Activated CD4-positive, alpha-beta T cell treated with anti-CD3 and anti-CD28 coated beads, Interleukin-2, amount 10 ng/mL, durations not matched to agents 24 days and 14 days (primary cell): ENCODE results near the gene SPSB4. TPM values are rescaled to one million over a fixed set of nuclear protein-coding genes. Genes with fewer than 3 reads are reported as not detected.

Source experiments
- DNase-seq: peaks from one replicate; pipeline ENCODE4 v3.0.0; 2022
- H3K27ac Mint-ChIP-seq: one replicate; pipeline ENCODE4 v1.8.0; 2022; ENCODE audit warnings: mild to moderate bottlenecking, mixed read lengths
- H3K27me3 Mint-ChIP-seq: one replicate; pipeline ENCODE4 v1.8.0; 2022; ENCODE audit warnings: mixed read lengths
- H3K36me3 Mint-ChIP-seq: one replicate; pipeline ENCODE4 v1.8.0; 2022; ENCODE audit warnings: low read depth, mild to moderate bottlenecking, mixed read lengths
- H3K4me1 Mint-ChIP-seq: one replicate; pipeline ENCODE4 v1.8.0; 2021; ENCODE audit warnings: mixed read lengths
- H3K4me3 Mint-ChIP-seq: one replicate; pipeline ENCODE4 v1.8.0; 2022; ENCODE audit warnings: mild to moderate bottlenecking, moderate library complexity, mixed read lengths
- H3K9me3 Mint-ChIP-seq: one replicate; pipeline ENCODE4 v1.8.0; 2021; ENCODE audit warnings: mixed read lengths
- intact Hi-C: fragments of 100-400 bp; cut with micrococcal nuclease; formaldehyde crosslinking; loops from one replicate; pipeline ENCODE4 v1.15.1; 2023
- total RNA-seq: library from RNA; stranded (reverse); gene quantifications from 2 replicates; pipeline ENCODE4 v1.2.3, GENCODE V29; 2022

SPSB4 gene
- total RNA-seq, 1 donor from 2014 or later = not detected

GRCh38 chr3:141076036-141076773 lies 25.1 kb downstream of the SPSB4 start:
- no peaks in the 10 kb centered on the region for H3K27me3 Mint-ChIP-seq

GRCh38 chr3:141076797-141077571 lies 25.8 kb downstream of the SPSB4 start:
- no peak overlapping the region for H3K27ac Mint-ChIP-seq
- no peaks in the 10 kb centered on the region for H3K9me3 Mint-ChIP-seq
- no peaks in the 10 kb centered on the region for H3K36me3 Mint-ChIP-seq
- H3K4me1 Mint-ChIP-seq = peaks cover 8% of the 10 kb centered on the region
- intact Hi-C loops = no loop called here
- H3K27me3 Mint-ChIP-seq = no peaks in the 10 kb centered on the region
- peak; percentile 59 for DNase-seq
- peak overlapping the region; percentile 30 for H3K4me3 Mint-ChIP-seq

More at GRCh38 chr3:141076036-141076773, 25.1 kb downstream of the SPSB4 start:
- no peaks in the 10 kb centered on the region for H3K9me3 Mint-ChIP-seq
- H3K27ac Mint-ChIP-seq = no peak overlapping the region
- no peak for DNase-seq
- H3K4me1 Mint-ChIP-seq = peaks cover 8% of the 10 kb centered on the region
- H3K4me3 Mint-ChIP-seq = no peak overlapping the region
- no peaks in the 10 kb centered on the region for H3K36me3 Mint-ChIP-seq
- intact Hi-C loops = no loop called here

GRCh38 chr3:141077631-141078030 lies 26.5 kb downstream of the SPSB4 start:
- Mint-ChIP-seq H3K27ac (no peak overlapping the region), H3K4me1 (peaks cover 8% of the 10 kb centered on the region), H3K27me3 (no peaks in the 10 kb centered on the region), H3K4me3 (no peak overlapping the region), H3K36me3 (no peaks in the 10 kb centered on the region), H3K9me3 (no peaks in the 10 kb centered on the region)
- intact Hi-C loops = no loop called here
- DNase-seq = no peak

- H3K36me3 Mint-ChIP-seq = no peaks in the 10 kb centered on the region
- peaks cover 8% of the 10 kb centered on the region for H3K4me1 Mint-ChIP-seq
- intact Hi-C loops = no loop called here
- H3K27ac Mint-ChIP-seq = no peak overlapping the region
- no peaks in the 10 kb centered on the region for H3K9me3 Mint-ChIP-seq
- no peaks in the 10 kb centered on the region for H3K27me3 Mint-ChIP-seq
- no peak overlapping the region for H3K4me3 Mint-ChIP-seq
- DNase-seq = no peak
Measured at GRCh38 chr3:141078200-141078599, 27.1 kb downstream of the SPSB4 start.

- no peaks in the 10 kb centered on the region for H3K9me3 Mint-ChIP-seq
- no peaks in the 10 kb centered on the region for H3K36me3 Mint-ChIP-seq
- H3K27ac Mint-ChIP-seq = no peak overlapping the region
- DNase-seq = no peak
- H3K4me3 Mint-ChIP-seq = no peak overlapping the region
- H3K4me1 Mint-ChIP-seq = peaks cover 8% of the 10 kb centered on the region
- no peaks in the 10 kb centered on the region for H3K27me3 Mint-ChIP-seq
- intact Hi-C loops = no loop called here
Measured at GRCh38 chr3:141080431-141080830, 29.3 kb downstream of the SPSB4 start.

- H3K4me3 Mint-ChIP-seq = no peak overlapping the region
- H3K27me3 Mint-ChIP-seq = peaks cover 2% of the 10 kb centered on the region
- no peak overlapping the region for H3K27ac Mint-ChIP-seq
- no peak for DNase-seq
- H3K36me3 Mint-ChIP-seq = no peaks in the 10 kb centered on the region
- peaks cover 8% of the 10 kb centered on the region for H3K4me1 Mint-ChIP-seq
- intact Hi-C loops = no loop called here
- H3K9me3 Mint-ChIP-seq = no peaks in the 10 kb centered on the region
Measured at GRCh38 chr3:141081141-141081795, 30.1 kb downstream of the SPSB4 start.

GRCh38 chr3:141082064-141082463 lies 30.9 kb downstream of the SPSB4 start:
- no peak overlapping the region for H3K27ac Mint-ChIP-seq
- H3K4me3 Mint-ChIP-seq = no peak overlapping the region
- peaks cover 2% of the 10 kb centered on the region for H3K27me3 Mint-ChIP-seq
- DNase-seq = no peak
- intact Hi-C loops = no loop called here
- peaks cover 5% of the 10 kb centered on the region for H3K4me1 Mint-ChIP-seq
- H3K9me3 Mint-ChIP-seq = no peaks in the 10 kb centered on the region
- H3K36me3 Mint-ChIP-seq = no peaks in the 10 kb centered on the region

GRCh38 chr3:141083226-141083625 lies 32.1 kb downstream of the SPSB4 start:
- H3K27ac Mint-ChIP-seq = no peak overlapping the region
- intact Hi-C loops = no loop called here
- no peaks in the 10 kb centered on the region for H3K9me3 Mint-ChIP-seq
- no peak overlapping the region for H3K4me3 Mint-ChIP-seq
- no peaks in the 10 kb centered on the region for H3K36me3 Mint-ChIP-seq
- H3K27me3 Mint-ChIP-seq = peaks cover 2% of the 10 kb centered on the region
- H3K4me1 Mint-ChIP-seq = no peaks in the 10 kb centered on the region
- no peak for DNase-seq

GRCh38 chr3:141083836-141084649 lies 32.9 kb downstream of the SPSB4 start:
- no peaks in the 10 kb centered on the region for H3K36me3 Mint-ChIP-seq
- H3K4me1 Mint-ChIP-seq = no peaks in the 10 kb centered on the region
- intact Hi-C loops = no loop called here
- no peak overlapping the region for H3K4me3 Mint-ChIP-seq
- peaks cover 2% of the 10 kb centered on the region for H3K27me3 Mint-ChIP-seq
- H3K27ac Mint-ChIP-seq = no peak overlapping the region
- H3K9me3 Mint-ChIP-seq = no peaks in the 10 kb centered on the region
- no peak for DNase-seq

- Mint-ChIP-seq H3K4me3 (no peak overlapping the region), H3K36me3 (no peaks in the 10 kb centered on the region), H3K9me3 (no peaks in the 10 kb centered on the region), H3K4me1 (no peaks in the 10 kb centered on the region), H3K27ac (no peak overlapping the region), H3K27me3 (peaks cover 5% of the 10 kb centered on the region)
- DNase-seq = no peak
- intact Hi-C loops = no loop called here
Measured at GRCh38 chr3:141085343-141086070, 34.4 kb downstream of the SPSB4 start.

- Mint-ChIP-seq H3K36me3 (no peaks in the 10 kb centered on the region), H3K4me3 (no peak overlapping the region), H3K9me3 (no peaks in the 10 kb centered on the region), H3K27ac (no peak overlapping the region), H3K4me1 (no peaks in the 10 kb centered on the region), H3K27me3 (peaks cover 5% of the 10 kb centered on the region)
- intact Hi-C loops = no loop called here
- no peak for DNase-seq
Measured at GRCh38 chr3:141086188-141086587, 35.0 kb downstream of the SPSB4 start.

- no peaks in the 10 kb centered on the region for H3K9me3 Mint-ChIP-seq
- H3K4me3 Mint-ChIP-seq = no peak overlapping the region
- H3K4me1 Mint-ChIP-seq = no peaks in the 10 kb centered on the region
- DNase-seq = no peak
- no peaks in the 10 kb centered on the region for H3K36me3 Mint-ChIP-seq
- intact Hi-C loops = no loop called here
- H3K27me3 Mint-ChIP-seq = peaks cover 5% of the 10 kb centered on the region
- H3K27ac Mint-ChIP-seq = no peak overlapping the region
Measured at GRCh38 chr3:141087076-141087777, 36.1 kb downstream of the SPSB4 start.

GRCh38 chr3:141087778-141088130 lies 36.6 kb downstream of the SPSB4 start:
- no peaks in the 10 kb centered on the region for H3K4me1 Mint-ChIP-seq
- DNase-seq = no peak
- H3K36me3 Mint-ChIP-seq = no peaks in the 10 kb centered on the region
- H3K27me3 Mint-ChIP-seq = peaks cover 5% of the 10 kb centered on the region
- no peak overlapping the region for H3K27ac Mint-ChIP-seq
- no peaks in the 10 kb centered on the region for H3K9me3 Mint-ChIP-seq
- intact Hi-C loops = no loop called here
- H3K4me3 Mint-ChIP-seq = no peak overlapping the region
